ENCODE data around the gene SERINC2.

DNA sequence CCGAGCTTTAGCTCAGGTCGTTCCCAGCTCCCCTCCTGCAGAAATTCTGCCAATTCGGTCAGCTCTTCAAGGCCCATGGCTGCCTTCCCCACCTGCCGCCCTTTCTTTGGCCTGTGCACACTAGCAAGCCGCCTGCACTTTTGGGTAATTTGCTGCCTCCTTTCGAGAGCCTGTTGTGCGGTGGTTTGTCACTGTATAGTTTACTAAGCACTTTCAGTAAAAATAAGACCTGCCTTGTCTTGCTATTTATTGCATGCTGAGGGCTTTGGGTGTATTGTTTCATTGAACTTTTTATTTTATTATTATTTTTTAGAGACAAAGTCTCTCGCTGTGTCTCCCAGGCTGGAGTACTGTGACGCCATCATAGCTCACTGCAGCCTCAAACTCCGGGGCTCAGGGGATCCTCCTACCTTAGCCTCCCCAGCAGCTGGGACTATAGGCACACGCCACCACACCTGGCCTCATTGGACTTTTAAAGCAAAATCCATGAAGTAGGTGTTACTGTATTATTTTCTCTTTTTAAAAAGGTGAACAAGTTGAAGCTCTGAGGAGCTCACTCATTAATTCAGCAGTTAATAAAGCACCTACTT, 39.0 kb upstream of the SERINC2 start:
- TF ChIP-seq EP300 (IDR thresholded peaks at IDR 0.05), result no peak
- TF ChIP-seq, protein P1, sequence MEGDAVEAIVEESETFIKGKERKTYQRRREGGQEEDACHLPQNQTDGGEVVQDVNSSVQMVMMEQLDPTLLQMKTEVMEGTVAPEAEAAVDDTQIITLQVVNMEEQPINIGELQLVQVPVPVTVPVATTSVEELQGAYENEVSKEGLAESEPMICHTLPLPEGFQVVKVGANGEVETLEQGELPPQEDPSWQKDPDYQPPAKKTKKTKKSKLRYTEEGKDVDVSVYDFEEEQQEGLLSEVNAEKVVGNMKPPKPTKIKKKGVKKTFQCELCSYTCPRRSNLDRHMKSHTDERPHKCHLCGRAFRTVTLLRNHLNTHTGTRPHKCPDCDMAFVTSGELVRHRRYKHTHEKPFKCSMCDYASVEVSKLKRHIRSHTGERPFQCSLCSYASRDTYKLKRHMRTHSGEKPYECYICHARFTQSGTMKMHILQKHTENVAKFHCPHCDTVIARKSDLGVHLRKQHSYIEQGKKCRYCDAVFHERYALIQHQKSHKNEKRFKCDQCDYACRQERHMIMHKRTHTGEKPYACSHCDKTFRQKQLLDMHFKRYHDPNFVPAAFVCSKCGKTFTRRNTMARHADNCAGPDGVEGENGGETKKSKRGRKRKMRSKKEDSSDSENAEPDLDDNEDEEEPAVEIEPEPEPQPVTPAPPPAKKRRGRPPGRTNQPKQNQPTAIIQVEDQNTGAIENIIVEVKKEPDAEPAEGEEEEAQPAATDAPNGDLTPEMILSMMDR (IDR thresholded peaks at IDR 0.05), result no peak

Measured in sigmoid colon (tissue), 4 donors.